ENCODE data around the gene TPX2.
"Not testable (repeated sequence)": the region's sequence is repeated elsewhere in the genome, so short reads cannot be mapped to it uniquely, and the experiment has no call there.

TPX2 gene

DNA sequence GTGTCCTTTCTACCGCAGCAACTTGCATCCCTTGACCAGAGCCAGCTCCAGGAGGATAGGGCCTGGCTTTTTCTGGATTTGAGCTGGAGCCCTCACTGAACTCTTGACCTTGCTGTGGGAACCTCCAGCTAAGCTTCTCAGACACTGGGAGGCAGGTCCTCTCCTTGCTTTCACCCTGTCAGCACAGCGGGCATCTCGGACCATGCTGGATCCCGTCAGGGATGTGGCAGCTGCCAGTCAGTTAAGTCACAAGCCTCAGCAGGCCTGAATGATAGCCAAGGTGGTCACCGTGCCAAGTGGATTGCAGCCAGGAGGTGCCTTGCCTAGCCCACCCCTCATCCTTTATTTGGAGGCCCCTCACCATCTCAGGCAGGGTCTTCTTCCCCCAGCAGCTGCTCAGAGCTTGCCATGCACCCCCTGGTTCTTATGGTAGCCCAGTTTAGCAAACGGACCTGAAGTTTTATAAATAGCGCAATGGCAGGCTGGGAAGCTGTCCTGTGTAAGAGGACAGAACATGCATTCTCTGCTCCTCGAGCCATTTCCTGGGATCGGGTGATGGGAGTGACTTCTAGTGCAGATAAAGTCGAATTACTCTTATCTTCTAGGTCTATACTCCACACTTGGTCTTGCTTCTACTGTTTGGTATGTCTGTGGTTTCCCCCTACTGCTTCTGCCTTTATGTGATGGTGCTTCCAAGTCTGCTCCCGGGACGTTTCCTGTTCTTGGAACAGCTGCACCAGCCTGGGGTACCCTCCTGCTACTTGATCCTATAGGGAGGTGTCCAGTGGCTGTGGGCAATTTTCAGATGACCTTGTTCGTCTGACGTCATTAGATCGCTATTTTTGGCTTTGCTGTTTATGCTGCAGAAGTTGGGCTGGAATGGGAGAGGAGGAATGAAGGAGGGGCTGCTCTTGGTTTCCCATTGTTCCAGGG is 73.0 kb downstream of the TPX2 start:
- no peak for DNase-seq (ENCODE audit: low read depth in 2 of 2)

DNA sequence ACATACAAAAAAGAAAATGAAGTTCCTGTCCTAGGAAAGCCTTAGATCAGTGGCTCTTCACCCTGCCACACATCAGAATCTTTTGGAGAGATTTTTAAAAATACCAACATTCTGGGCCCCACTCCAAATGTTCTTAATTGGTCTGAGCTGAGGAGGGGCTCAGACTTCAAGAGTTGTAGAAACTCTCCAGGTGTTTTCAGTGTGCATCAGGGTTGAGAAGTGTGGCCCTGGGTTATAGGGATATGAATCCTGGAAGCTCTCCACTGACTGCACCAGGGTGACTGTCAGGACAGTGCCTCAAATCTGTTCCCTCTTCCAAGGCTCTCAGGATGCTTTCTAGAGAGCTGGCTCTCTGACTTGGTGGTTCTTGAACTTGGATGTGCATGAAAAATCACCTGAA is 74.5 kb downstream of the TPX2 start:
- no peak for DNase-seq (ENCODE audit: low read depth in 2 of 2)

DNA sequence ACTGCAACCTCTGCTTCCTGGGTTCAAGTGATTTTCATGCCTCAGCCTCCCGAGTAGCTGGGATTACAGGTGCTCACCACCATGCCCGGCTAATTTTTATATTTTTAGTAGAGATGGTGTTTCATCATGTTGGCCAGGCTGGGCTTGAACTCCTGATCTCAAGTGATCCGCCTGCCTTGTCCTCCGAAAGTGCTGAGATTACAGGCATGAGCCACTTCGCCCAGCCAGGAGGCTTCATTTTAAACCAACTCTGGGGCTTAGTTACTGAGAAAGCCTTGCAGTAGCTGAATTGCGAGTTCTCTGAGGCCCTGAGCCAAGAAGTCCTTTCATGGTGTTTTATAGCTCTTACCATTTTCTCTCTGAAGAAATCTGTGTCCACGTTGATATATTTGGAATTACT is 75.1 kb downstream of the TPX2 start:
- DNase-seq (ENCODE audit: low read depth in 2 of 2): not testable (repeated sequence)

DNA sequence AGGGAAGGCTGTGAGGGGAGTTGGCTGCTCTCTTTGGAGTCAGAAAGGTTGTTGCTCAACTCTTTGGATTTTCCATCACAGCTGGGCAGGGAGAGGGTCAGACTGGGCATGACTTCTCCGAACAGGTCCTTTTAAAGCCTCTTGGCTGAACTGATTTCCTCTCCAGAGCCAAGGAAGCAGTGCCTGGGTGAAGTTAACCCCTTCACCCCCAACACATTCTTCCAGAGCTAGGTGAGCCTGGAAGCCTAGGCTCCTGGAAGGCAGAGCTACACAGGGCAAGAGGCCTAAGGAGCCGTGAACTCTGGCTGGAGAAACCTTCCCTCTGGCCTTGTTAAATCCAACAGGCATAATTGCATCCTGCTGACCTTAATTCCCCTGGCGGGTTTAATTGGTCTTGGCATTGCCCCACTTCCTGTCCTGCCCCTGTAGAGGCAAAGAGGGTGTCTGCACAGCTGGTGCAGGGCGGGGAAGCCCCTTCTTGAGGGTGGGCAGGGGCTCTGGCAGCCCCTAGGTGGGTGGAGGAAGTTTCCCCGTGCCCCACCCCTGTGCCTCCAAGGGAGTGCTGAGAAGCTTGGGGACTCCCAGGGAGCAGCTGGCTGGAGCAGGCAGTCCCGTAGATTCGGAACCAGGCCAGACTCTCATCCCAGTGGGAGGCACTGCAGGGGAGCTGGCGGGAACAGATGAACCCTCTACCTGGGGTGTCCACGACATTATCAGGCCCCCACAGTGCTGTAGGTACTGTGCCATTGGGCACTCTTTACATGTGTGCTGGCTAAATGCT is 76.5 kb downstream of the TPX2 start:
- DNase-seq (ENCODE audit: low read depth in 2 of 2): no peak

DNA sequence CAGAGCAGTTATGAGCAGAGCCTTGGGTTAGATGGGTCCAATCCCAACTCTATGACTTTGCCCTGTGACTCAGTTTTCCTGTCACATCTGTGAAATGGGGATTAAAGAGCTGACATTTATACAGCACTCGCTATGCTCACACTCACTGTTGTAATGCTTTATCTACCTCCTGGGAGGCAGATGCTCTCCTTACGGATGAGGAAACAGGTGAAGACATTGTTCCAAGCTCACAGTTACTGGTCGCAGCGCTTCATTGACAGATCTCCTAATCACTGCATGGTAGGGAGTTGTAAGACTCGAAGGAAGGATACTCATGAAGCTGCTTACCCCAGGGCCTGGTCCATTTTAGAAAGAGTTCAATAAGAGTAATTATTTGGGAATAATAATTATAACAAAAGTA is 77.1 kb downstream of the TPX2 start:
- no peak for DNase-seq (ENCODE audit: low read depth in 2 of 2)

DNA sequence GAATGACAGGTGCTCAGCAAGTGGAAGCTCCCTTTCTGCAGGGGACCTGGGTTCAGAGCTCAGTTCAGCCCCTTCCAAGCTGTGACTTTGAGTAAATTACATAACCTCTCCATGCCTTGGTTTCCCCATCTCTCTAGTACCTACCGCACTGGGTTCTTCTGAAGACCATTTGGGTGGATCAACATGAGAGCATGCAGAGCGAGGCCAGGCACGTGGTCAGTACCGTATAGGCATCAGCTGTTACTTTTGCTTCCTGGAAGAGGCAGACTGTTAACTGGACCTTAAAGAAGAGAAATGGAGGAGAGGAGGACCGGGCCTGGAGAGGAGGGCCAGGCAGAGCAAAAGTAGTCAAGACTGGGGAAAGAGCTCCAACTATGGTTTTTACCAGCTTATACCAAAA is 78.4 kb downstream of the TPX2 start:
- DNase-seq (ENCODE audit: low read depth in 2 of 2): no peak

DNA sequence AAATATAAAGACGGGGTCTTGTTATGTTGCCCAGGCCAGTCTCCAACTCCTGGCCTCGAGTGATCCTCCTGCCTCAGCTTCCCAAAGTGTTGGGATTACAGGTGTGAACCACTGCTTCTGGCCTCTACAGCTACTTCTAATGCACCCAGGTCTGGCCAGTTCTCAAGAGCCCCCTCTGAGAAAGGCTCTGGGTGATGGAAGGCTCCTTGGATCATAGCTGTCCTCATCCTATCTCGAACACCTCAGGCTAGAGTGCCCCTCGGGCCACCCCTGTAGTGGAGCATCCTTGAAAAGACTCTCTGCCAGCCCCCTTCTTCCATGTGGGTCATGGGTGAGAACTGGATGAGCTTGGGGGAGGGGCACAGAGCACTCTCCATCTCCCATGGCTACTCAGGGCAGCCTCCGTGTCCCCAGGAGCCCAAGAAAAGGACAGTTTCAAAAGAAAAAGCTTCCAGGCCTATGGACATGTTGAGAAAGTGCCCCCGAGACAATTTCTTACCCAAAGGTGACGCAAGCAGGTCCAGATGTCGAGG is 79.4 kb downstream of the TPX2 start:
- no peak for DNase-seq (ENCODE audit: low read depth in 2 of 2)

DNA sequence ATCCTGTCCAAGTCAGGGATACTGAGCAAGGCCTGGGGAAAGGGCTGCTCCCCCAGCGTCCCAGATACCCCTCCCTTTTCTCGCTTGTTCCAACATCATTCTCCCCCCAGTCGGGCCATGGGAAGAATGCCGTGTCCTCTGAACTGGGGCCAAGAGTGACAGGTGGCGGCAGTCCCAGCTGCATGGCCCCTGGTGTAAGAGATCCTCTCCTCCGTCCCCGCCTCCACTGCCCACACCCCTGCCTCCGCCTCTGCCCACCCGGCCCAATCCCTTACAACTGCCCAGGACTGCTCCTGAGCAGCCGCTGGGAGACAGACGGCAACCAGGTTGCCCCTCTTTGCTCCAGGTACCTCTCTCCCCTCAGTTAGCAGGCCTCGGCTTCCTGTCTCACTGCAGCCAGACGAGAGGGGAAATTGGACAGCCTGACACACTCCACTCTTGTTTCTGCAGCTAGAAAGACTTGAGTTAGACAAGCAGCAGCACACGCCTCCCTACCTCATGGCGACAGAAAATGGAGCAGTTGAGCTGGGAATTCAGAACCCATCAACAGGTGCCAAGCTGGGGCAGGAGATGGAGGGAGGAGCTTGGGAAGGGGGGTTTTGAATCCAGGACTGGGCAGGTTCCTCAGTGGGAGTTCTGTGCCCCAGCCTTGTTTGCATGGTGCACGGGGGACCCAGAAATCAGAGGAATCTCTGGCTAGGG is 80.1 kb downstream of the TPX2 start, which contains the start of gene MYLK2:
MYLK2 (plus strand) TSS at position 274 of the 702 bp plus-strand sequence; CDS start at position 499, 225 bp downstream.
- no peak for DNase-seq (ENCODE audit: low read depth in 2 of 2)

DNA sequence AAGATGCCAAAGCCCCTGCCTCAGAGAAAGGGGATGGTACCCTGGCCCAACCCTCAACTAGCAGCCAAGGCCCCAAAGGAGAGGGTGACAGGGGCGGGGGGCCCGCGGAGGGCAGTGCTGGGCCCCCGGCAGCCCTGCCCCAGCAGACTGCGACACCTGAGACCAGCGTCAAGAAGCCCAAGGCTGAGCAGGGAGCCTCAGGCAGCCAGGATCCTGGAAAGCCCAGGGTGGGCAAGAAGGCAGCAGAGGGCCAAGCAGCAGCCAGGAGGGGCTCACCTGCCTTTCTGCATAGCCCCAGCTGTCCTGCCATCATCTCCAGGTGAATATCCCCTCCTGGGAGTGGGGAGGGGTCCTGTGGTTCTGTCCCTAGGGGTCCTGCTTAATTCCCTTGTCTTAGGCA is 81.1 kb downstream of the TPX2 start:
- DNase-seq (ENCODE audit: low read depth in 2 of 2): no peak

DNA sequence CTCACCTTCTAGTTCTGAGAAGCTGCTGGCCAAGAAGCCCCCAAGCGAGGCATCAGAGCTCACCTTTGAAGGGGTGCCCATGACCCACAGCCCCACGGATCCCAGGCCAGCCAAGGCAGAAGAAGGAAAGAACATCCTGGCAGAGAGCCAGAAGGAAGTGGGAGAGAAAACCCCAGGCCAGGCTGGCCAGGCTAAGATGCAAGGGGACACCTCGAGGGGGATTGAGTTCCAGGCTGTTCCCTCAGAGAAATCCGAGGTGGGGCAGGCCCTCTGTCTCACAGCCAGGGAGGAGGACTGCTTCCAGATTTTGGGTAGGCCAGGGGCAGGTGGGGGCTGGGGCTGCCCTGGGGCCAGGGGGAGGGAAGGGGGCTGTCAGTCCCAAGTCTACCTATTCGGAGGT is 82.3 kb downstream of the TPX2 start:
- no peak for DNase-seq (ENCODE audit: low read depth in 2 of 2)

DNA sequence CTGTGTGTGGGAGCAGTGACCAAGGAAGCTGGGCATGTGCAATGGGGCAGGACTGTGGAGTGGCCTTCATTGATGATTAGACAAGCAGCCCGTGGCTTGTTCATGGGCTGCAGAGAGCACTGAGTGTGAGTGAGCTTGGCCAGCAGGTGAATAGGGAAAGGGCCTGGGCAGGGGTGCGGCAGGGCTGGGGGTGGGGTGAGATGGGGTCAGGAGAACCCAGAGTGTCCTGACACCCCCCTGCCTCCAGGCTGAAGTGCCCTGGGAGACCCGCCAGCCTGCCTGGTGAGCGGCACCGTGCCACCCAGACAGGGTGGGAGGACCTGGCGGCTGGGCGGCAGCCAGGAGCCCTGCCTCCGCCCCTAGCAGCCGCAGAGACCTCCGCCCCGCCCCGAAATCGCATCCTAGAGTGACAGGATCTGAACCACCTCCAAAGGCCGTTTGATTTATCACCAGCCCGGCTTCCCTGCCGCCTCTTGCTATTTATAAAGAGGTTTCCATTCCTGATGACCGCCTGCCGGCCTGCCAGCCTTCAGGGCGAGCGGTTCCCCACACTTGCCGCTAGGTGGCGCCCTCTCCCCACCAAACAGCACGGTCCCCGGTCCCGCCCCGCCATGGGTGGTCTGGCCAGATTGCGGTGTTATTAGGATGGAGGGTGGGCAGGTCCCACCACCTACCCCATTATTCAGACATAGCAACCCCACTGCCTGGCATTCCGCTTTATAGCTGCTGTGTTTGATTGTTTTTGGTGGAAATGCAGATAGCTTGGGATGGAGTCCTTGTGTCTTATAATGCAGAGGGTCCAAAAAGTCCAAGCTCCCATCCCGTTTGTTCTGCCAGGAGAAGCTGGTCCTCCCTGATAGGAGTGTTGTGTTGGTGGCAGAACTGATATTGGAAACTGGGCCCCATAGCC is 83.6 kb downstream of the TPX2 start:
- peak; percentile 39 to 65 for DNase-seq (ENCODE audit: low read depth in 2 of 2)

DNA sequence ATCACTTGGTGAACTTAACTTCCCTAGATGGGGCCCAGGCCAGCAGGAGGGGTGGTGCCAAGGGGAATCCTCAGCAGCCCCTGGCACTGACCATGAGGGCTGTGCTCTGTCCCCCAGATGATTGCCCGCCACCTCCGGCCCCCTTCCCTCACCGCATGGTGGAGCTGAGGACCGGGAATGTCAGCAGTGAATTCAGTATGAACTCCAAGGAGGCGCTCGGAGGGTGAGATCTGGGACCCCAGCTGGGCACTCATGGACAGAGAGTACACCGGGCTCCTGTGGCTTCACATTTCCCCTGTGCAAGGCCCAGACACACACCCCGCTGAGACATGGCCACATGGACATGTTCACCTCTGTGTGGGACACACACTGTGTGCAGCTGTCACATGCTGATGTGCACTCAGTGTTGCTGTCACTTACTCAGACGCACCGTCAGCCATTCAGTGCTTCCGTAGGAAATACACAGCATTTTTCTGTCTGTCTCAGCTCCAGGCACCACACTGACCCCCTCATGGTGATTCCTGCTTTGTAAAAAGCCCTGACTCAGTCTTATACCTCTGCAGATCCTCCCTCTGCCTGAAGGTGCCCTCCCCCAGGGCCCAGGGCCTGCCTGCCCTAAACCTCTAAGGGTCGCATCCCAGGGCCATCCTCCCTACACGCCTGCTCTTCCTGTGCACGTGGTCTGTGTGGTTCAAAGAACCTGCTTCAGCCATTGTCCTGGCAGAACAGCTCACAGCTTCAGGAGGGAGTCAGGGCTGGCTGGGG is 84.5 kb downstream of the TPX2 start:
- DNase-seq (ENCODE audit: low read depth in 2 of 2): no peak

DNA sequence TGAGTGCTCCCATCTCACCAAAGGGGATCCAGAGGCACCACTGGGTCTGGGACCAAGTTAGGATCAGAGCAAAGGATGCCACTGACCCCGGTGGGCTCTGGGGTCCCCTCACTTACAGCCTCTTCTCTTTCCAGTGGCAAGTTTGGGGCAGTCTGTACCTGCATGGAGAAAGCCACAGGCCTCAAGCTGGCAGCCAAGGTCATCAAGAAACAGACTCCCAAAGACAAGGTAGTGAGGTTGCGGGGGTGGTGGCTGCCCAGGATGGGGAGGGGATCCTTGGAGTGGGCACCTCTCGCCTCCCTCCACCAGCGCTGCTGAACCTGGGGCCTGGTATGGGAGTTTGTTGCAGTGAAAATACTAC is 85.0 kb downstream of the TPX2 start:
- no peak for DNase-seq (ENCODE audit: low read depth in 2 of 2)

DNA sequence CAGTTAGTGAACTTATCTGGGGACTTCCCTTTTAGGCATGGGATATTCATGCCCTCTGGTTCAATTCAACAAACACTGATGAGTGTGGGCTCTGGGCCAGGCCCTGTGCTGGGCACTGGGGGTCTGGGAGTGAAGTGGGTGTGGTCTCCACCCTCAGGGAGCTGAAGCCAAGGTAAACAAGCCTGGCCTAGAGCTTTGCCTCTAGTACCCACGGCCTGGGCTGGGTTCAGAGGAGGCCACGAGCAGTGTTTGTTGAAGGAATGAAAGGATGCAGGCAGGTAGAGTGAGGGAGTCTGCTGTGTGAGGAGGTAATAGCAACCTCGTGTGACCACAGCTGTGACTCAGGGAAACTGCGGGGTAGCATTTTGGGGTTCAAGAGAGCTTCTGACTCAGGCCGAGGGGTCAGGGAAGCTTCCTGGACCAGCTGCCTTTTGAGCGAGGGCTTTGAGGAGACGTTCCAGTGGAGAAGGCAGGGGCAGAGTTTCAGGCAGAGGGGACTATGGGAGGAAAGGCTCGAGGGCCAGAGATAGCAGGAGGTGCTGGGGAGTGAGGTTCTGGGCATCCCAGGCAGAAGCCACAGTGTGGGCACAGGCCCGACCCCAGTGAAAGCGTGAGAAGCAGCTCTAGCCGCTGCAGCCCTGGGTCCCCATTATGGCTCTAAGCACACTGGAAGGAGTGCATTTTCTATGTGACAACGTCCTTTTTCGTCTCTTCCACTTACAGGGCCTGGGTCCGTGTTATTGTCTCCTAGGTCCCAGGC is 85.6 kb downstream of the TPX2 start:
- no peak for DNase-seq (ENCODE audit: low read depth in 2 of 2)

DNA sequence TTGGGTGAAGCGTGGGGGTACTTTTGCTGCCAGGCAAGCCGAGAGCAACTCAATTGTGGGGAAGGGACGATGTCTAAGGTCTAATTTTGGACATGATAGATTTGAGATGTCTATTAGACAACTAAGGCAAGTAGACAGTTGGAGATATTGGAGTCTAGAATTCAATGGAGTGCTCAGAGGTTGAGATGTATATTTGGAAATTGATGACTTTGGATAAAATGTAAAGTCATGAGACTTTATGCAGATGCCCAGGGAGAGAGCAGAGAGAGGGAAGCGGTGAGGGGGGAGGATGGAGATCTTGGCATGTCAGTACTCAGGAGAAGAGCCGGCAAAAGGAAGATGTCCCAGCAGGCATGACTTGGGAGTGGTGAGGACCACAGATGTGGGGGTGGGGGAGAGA is 87.0 kb downstream of the TPX2 start:
- DNase-seq (ENCODE audit: low read depth in 2 of 2): no peak

DNA sequence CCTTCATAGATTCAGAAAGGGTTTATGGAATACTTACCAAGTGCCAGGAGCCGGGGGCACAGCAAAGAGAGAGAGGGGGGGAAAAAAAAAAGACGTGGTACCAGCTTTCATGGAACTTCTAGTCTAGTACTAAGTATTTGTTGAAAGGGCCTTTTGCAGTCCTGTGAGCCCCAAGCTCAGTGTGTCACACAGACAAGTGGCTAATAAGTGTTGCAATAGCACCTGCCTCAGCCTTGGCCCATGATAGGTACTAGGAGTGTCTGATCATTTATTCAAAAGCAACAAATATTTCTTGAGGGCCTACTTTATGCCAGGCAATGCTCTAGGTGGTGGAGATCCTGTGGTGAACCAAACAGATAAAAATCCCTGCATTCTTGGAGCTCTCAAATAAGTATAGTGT is 88.0 kb downstream of the TPX2 start:
- no peak for DNase-seq (ENCODE audit: low read depth in 2 of 2)

DNA sequence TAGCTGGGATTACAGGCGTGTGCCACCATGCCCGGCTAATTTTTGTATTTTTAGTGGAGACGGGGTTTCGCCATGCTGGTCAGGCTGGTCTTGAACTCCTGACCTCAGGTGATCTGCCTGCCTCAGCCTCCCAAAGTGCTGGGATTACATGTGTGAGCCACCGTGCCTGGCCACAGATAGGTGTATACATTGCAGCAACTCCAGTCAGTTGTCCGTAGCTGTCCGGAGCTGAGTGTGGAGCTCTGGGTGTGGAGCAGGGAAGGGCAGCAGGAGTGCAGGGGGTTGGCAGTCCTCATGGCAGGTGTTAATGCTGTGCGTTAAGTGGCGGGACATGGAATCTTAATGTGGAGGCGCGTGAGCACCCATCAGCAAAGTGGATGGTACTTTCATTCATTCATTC is 88.9 kb downstream of the TPX2 start:
- not testable (repeated sequence) for DNase-seq (ENCODE audit: low read depth in 2 of 2)

DNA sequence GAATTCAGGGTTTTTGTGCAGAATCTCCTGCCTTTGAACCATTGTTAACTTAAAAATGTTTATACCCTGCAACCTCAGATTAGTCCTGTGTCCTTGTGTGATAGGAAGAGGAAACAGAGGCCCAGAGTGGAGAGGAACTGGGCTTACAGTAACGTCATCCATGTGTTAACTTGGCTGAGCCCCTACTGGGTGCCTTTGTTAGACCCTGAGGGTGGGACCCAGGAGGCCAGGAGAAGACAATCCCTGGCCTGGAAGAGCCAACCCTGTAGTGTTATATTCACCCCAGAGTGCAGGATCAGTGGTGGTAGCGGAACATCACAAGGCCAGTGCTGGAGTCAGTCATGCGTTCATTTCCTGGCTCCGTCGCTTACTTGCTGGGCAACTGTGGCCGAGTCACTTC is 90.6 kb downstream of the TPX2 start:
- DNase-seq (ENCODE audit: low read depth in 2 of 2): no peak

DNA sequence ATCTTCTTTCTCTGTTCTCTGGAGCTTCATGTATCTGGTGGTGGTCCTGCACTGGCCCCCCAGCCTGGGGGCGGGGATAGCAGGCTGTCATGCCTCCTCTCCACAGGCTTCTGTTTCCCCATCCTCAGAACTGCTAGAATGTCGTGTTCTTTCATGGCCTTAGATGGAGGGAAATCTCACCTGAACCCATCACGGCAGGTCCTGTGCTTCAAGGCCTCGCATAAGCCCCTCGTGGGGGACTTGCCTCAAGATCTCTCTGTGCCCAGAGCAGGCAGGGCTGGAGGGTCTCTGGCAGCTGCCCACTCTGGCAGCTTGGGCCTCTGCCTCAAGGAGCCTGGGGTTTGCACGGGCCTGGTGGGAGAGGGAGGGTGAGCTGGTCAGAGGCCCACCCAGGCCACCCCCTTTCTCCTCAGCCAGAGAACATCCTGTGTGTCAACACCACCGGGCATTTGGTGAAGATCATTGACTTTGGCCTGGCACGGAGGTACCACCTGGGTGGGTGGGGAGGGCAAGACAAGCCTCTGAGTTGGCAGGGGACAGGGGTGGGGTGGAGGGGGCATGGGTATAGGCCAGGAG is 91.4 kb downstream of the TPX2 start:
- no peak for DNase-seq (ENCODE audit: low read depth in 2 of 2)
